H54 (cell line): ENCODE measurements around the gene DDX11.
"Not testable (repeated sequence)": the region's sequence is repeated elsewhere in the genome, so short reads cannot be mapped to it uniquely, and the experiment has no call there.

ENCODE experiments used
- DNase-seq: peaks from one replicate; pipeline ENCODE4 v3.0.0; 2011; ENCODE audit warnings: low spot score, mixed read lengths; ENCODE audit not compliant: insufficient read length
- FAIRE-seq: peaks from 3 replicates; lab custom pipeline; 2011; peaks lifted over from hg19 to GRCh38; lab: Jason Lieb, UNC
- POLR2A ChIP-seq: IDR thresholded peaks from 2 replicates; pipeline ENCODE4 v1.6.1; 2011; ENCODE audit warnings: low read depth, mild to moderate bottlenecking, low read length

Gene DDX11

GRCh38 chr12:31073527-31074332, at the start of gene DDX11:
DDX11 (plus strand) TSS chr12:31073860; CDS start chr12:31078394, 4,534 bp downstream.
- DNase-seq: peak; percentile 82
- peak; percentile 66 for FAIRE-seq
- TF ChIP-seq POLR2A: peak; percentile 26; the same call in 1 of the 2 replicates

GRCh38 chr12:31026202-31026601, 47.5 kb upstream of the DDX11 start:
- FAIRE-seq (no peak), DNase-seq (no peak)
- TF ChIP-seq POLR2A: no peak

GRCh38 chr12:31027006-31027405, 46.7 kb upstream of the DDX11 start:
- DNase-seq, FAIRE-seq: not testable (repeated sequence)

DNA sequence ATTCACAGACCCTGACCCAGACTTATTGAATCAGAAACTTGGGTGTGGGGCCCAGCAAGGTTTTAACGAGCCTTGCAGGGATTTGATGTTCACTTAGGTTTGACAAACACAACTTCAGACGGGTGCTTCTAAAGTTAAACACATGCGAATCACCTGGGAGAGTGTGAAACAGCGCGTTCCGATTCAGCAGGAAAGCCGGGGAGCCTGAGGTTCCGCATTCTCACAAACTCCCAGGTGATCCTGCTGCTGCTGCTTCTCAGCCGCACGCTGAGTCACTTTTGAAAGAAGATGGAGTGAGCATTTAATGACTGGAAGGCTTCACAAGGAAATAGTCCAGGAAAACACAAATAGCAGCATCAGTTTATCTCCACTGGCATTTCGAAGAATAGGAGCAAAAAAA, 44.2 kb upstream of the DDX11 start:
- TF ChIP-seq POLR2A: no peak
- DNase-seq: no peak
- no peak for FAIRE-seq

DNA sequence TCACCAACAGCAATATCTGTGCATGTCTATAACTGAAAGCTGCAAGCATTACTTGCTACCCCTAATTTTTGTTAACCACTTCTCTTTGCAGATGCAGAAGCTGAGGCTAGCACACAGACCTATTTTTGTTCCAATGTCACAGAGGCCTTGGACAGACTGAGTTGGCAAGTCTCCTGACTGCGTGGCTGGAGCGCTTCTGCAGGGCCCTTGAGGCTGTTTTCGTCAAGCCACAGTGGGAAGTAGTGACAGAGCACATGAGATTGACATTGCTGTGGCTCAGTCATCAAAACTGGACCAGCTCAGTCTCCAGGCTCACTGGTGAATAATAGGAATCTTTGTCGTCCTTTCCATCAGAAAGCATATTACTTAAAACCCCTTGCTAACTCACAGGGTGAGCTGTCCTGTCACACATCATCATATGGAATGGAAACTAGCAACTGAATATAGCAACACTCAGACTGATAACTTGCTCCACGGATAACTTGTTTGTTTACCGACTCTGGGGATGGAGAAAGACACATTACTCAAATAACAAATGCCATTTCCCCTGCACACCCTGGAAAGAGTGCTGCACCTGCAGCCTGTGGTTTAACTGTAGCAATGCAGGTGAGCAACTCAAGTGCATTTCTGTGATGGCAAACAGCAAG, 43.6 kb upstream of the DDX11 start:
- TF ChIP-seq POLR2A: no peak
- DNase-seq (no peak), FAIRE-seq (no peak)

DNA sequence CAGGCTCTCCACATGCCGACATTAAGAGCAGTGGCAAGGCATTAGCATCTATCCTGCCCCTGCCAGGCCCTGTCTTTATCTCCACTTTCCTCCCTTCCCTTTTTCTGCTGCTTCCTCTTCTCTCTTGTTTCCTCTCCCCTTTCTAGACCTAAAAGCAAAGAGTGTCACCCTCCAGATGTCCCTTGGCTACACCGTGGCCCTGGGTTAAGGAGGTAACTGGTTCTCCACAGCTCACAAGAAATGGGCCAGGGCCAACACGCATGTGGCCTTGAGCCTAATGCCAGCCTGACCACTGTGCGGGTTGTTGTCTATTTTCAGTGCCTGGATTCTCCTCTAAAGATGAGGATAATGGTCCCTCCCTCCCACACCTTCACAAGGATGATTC, 41.7 kb upstream of the DDX11 start:
- FAIRE-seq: no peak
- no peak for DNase-seq

DNA sequence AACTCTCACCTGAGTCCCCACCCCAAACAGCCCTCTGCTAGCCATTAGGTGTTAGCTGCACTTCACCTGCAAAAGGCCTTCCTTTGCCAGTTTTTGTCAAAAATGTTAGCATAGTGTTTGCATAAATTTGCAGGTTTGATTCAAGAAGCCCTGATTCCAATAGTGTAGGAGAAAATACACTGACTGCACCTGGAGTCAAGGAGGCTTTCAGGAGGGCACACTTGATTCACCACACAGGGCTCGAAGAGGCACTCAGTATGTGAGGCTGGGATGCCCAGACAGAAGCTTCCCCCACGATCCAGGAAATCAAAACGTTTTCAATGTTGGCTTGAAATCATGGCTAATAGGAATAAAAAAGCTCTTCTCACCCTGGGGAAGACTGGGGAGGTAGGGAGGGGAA, 40.5 kb upstream of the DDX11 start:
- FAIRE-seq: no peak
- TF ChIP-seq POLR2A: no peak
- no peak for DNase-seq

More for the DNA sequence above, 41.7 kb upstream of the DDX11 start:
- TF ChIP-seq POLR2A: no peak

DNA sequence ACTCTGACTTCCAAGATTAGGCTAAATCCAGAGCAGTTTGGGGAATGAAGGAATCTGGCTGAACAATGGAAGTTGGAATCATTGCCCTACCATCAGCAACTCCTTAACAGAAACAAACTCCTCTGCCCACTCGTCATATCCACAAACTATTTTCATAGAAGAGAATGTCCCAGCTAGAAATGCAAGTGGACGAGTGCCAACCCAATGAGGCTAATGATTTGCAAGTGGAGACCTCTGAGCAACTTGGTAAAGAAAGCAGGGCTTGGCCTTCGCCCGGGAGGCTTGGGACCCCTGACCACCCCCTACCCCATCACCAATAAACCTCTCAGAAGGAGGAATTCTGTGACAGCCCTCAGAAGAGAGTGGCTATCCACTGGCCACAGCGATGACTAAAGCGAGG, 40.0 kb upstream of the DDX11 start:
- no peak for TF ChIP-seq POLR2A
- DNase-seq (no peak), FAIRE-seq (no peak)

GRCh38 chr12:31034372-31034771, 39.3 kb upstream of the DDX11 start:
- no peak for DNase-seq
- no peak for TF ChIP-seq POLR2A
- no peak for FAIRE-seq

DNA sequence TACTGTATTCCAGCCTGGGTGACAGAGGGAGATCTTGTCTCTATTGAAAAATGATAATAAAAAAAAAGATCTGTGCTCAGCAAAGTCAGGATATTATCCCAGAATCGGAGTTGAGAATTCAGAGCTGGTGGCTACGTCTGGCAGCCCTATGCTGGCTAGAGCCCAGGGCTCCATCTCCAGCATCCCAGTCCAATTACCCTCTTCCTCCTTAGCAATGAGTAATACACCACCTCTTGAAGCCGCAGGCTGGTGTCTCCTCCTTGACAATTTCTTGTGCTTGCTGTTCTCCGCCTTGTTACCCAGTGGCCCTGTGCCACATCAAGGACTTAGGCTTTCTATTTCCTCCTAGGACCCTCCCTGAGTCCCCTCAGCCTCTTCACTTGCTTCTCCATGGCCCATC, 38.4 kb upstream of the DDX11 start:
- no peak for TF ChIP-seq POLR2A
- DNase-seq (peak; percentile 42), FAIRE-seq (no peak)

DNA sequence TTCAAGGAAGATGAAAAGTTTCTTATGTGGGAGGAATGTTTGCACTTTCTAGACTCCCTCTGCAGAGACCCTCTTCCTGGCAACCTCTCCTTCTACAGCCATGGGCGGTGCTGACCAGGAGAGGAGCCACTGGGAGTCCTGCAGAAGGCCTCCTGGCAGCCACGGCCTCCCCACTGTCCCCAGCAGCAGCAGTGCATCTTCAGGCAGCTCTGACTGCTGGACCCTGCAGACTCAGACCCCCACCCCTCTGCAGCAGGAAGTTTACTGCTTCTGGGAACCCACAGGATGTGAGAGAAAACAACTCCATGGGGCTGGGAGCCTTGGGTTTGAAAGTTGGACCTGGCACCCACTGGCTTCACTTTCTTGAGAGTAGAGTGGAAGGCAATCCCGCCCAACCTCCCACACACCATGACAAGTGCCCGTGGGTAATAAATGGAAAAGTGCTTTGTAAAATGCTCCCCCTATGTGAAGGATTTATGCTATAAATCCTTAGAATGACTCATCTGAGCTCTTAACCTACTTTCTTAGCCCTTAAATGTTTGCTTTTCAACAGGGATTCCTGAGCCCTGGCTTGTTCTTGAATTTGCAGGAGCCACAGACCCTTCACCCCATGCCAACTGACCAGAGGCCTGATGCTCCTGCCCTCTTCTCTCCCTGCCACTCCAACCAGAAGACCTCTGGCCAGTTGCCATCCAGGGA, 37.5 kb upstream of the DDX11 start:
- TF ChIP-seq POLR2A: no peak
- DNase-seq (peak; percentile 43), FAIRE-seq (no peak)

DNA sequence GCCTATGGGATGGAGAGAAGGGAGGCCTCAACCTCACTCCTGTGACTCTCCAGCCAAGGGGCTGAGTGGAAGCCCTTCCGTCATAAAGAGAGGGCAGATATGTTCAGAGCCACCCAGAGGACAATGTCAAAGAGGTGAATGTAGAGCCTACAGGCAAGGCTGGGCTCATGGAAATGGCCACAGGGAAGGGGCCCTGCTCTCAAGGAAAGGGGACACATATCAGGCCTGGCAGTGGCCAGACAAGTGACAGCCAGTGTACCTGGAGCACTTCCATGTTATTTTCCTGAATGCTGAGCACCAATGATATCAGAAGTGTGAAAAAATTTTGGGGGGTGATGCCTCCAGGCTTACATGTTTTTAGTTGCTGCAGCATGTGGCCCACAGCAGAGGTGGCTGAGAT, 36.6 kb upstream of the DDX11 start:
- DNase-seq (no peak), FAIRE-seq (no peak)
- TF ChIP-seq POLR2A: no peak

DNA sequence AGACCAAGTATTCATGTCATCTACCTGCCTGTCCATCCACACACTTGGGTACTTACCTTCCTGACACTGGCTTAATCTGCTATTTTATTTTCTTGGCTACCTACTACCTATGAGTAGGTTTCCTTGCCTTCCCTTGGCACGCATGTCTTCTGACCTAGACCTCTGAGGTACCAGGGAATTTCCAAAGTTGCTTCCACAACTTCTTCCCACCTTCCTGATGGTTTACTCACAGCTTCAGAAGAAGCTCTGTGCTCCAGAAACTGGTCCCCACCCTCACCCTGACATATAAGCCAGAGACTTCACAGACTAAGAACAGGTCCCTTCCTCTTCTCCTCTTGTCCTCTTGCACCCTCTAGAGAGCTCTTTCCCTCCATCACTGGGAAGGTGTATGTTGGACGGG, 35.7 kb upstream of the DDX11 start:
- no peak for TF ChIP-seq POLR2A
- no peak for DNase-seq
- FAIRE-seq: no peak

GRCh38 chr12:31041033-31041564, 32.6 kb upstream of the DDX11 start:
- no peak for FAIRE-seq
- no peak for TF ChIP-seq POLR2A
- no peak for DNase-seq

GRCh38 chr12:31050143-31050542, 23.5 kb upstream of the DDX11 start:
- FAIRE-seq, DNase-seq: not testable (repeated sequence)

- FAIRE-seq, DNase-seq: not testable (repeated sequence)
Measured at GRCh38 chr12:31050548-31050947, 23.1 kb upstream of the DDX11 start.

DNA sequence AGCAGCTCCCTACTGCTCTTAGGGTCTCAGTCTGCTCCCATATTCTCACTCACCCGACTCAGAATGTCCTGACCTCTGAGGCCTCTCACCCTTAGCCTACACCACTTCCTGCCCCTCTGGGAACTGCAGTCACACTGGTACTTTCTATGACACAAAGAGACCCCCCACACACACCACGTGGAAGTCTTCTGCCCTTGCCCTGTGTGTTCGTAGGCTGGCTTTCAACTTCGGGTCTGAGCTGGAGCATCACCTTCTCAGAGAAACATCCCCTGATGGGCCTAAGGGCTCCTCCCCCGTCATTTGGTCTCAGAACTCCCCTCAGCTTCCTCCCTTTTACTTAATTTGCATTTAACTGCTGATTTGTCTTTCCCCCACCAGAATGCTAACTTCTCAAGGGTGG, 22.0 kb upstream of the DDX11 start:
- FAIRE-seq, DNase-seq: not testable (repeated sequence)

- FAIRE-seq, DNase-seq: not testable (repeated sequence)
Measured at GRCh38 chr12:31052121-31052520, 21.5 kb upstream of the DDX11 start.
